ENCODE measurements around the gene DNAJB11. TPM values are rescaled to one million over a fixed set of nuclear protein-coding genes. Genes with fewer than 3 reads are reported as not detected.

DNAJB11 gene
- total RNA-seq, 1 experiment from 2014 or later = 54.3 TPM

DNA sequence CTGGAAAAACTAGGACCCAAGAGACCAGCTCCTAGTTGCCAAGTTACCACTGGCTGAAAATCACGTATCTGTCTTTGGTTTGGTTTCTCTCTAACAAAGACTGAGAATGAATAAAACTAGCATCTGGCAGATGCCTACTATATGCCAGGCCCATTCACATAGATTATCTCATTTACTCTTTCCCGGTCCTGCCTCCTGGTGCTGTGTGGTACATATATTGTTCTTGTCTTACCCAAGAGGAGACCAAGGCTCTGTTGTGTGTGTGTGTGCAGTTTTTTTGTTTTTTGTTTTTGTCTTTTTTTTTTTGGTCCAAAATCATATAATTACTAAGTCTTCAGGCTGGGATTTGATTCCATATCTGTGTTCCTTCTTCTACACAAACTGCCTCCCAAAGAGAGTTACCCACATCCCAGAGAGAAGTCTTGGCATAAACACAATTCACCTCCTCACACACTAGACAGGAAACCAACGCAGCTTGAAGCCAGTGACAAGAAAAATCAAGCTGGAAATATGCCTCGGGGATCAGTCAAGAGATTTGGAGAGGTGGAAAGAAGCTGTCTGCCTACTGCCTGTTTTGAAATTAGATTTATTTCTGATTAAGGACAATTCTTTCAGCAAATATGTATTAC is 43.2 kb downstream of the DNAJB11 start:
- CTCF ChIA-PET = interaction anchor here (0.9 to 8.4 kb wide), 7 partner anchors 16 to 354 kb away, joined by 6 to 64 read pairs (median 8); no protein-coding TSS in a partner anchor
- intact Hi-C loops (cut with micrococcal nuclease) = loop anchor here (1.0 kb wide), 1 partner anchor 208 kb away; no protein-coding TSS in a partner anchor
- H4K20me1 ChIP-seq (ENCODE audit: insufficient read depth) = no peaks in the 10 kb centered on the region
- DNase-seq (ENCODE audit: low read depth, low spot score) = no peak
- H3K4me3 ChIP-seq (replicated peaks in 1 of 2; ENCODE audit: low read depth in 1 of 2, low read length in 2 of 2) = no peak overlapping the region
- no peak overlapping the region for H3K9ac ChIP-seq (ENCODE audit: low read length)
- BruUV-seq (replicated peaks) = no TSS peak
- H3K79me2 ChIP-seq (ENCODE audit: insufficient read depth, low read length) = no peaks in the 10 kb centered on the region
- no peaks in the 10 kb centered on the region for H3K27me3 ChIP-seq (ENCODE audit: insufficient read depth, low read length)
- no peak for ATAC-seq
- TF ChIP-seq ZFX (IDR thresholded peaks at IDR 0.05) (no peak), ELF1 (IDR thresholded peaks at IDR 0.05; ENCODE audit: borderline replicate concordance, low read depth) (no peak), TCF7L2 (IDR thresholded peaks at IDR 0.05; ENCODE audit: borderline replicate concordance, extremely low read depth, insufficient read depth, insufficient read length) (no peak), YY1 (IDR thresholded peaks at IDR 0.05; ENCODE audit: extremely low read depth, insufficient replicate concordance, low read depth, low read length) (no peak), EZH2 (IDR thresholded peaks at IDR 0.05) (no peak), CEBPB (IDR thresholded peaks at IDR 0.05; ENCODE audit: low read depth) (no peak), CBX3 (IDR thresholded peaks at IDR 0.05; ENCODE audit: low read depth) (no peak), SRF (IDR thresholded peaks at IDR 0.05; ENCODE audit: low read depth) (no peak), EZH2phosphoT487 (IDR thresholded peaks at IDR 0.05; ENCODE audit: borderline replicate concordance) (no peak), FOSL1 (IDR thresholded peaks at IDR 0.05; ENCODE audit: low read depth) (no peak)
- TF ChIP-seq, protein P1, sequence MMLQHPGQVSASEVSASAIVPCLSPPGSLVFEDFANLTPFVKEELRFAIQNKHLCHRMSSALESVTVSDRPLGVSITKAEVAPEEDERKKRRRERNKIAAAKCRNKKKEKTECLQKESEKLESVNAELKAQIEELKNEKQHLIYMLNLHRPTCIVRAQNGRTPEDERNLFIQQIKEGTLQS (IDR thresholded peaks at IDR 0.05) = no peak
- TF ChIP-seq, protein P2, sequence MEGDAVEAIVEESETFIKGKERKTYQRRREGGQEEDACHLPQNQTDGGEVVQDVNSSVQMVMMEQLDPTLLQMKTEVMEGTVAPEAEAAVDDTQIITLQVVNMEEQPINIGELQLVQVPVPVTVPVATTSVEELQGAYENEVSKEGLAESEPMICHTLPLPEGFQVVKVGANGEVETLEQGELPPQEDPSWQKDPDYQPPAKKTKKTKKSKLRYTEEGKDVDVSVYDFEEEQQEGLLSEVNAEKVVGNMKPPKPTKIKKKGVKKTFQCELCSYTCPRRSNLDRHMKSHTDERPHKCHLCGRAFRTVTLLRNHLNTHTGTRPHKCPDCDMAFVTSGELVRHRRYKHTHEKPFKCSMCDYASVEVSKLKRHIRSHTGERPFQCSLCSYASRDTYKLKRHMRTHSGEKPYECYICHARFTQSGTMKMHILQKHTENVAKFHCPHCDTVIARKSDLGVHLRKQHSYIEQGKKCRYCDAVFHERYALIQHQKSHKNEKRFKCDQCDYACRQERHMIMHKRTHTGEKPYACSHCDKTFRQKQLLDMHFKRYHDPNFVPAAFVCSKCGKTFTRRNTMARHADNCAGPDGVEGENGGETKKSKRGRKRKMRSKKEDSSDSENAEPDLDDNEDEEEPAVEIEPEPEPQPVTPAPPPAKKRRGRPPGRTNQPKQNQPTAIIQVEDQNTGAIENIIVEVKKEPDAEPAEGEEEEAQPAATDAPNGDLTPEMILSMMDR (IDR thresholded peaks at IDR 0.05 in 2 of 3, conservative IDR thresholded peaks at IDR 0.05 in 1 of 3; ENCODE audit: borderline replicate concordance in 1 of 3, insufficient read depth in 1 of 3, low read depth in 2 of 3, low read length in 2 of 3) = no peak
- H3K9me3 ChIP-seq (ENCODE audit: control insufficient read depth in 1 of 2, insufficient read depth in 1 of 2, low read depth in 1 of 2, low read length in 2 of 2) = no peaks in the 10 kb centered on the region
- H3K4me1 ChIP-seq (ENCODE audit: control insufficient read depth in 1 of 2, insufficient read depth in 2 of 2, low read length in 2 of 2) = peaks cover 2 to 21% of the 10 kb centered on the region in 2 experiments; a peak in 2 of 4 replicates
- no peaks in the 10 kb centered on the region for H3K9me2 ChIP-seq (ENCODE audit: insufficient read depth)
- no peak overlapping the region for H2AFZ ChIP-seq (ENCODE audit: low read depth, low read length, poor library complexity, severe bottlenecking)
- RAD21 ChIA-PET (ENCODE audit: low non-redundant PET in 1 of 2, low total read pairs in 2 of 2, uncharacterized antibody in 2 of 2, unreplicated experiment in 2 of 2) = interaction anchor here in 1 of 2 experiments (1.4 kb wide), 1 partner anchor 140 kb away, joined by 5 read pairs; no protein-coding TSS in a partner anchor
- POLR2A ChIA-PET = interaction anchor here (1.1 to 1.6 kb wide), 2 partner anchors 140 to 208 kb away, joined by 3 read pairs; no protein-coding TSS in a partner anchor
- no peak overlapping the region for H3K27ac ChIP-seq (ENCODE audit: low read depth, low read length)
- no peak overlapping the region for H3K4me2 ChIP-seq (ENCODE audit: low read length)
- H3K36me3 ChIP-seq (ENCODE audit: control insufficient read depth in 1 of 2, insufficient read depth in 2 of 2, low read length in 2 of 2) = no peaks in the 10 kb centered on the region

Measured in HCT116 (cell line).